GM21717 (cell line): ENCODE measurements around the gene SUGCT.
"Not testable (repeated sequence)": the region's sequence is repeated elsewhere in the genome, so short reads cannot be mapped to it uniquely, and the experiment has no call there.

Experiments used
- ATAC-seq: cut with Tn5 transposase; IDR thresholded peaks from one replicate; pipeline ENCODE4 v1.9.1; 2021; ENCODE audit warnings: mild to moderate bottlenecking, moderate library complexity; ENCODE audit not compliant: unreplicated experiment

SUGCT gene

DNA sequence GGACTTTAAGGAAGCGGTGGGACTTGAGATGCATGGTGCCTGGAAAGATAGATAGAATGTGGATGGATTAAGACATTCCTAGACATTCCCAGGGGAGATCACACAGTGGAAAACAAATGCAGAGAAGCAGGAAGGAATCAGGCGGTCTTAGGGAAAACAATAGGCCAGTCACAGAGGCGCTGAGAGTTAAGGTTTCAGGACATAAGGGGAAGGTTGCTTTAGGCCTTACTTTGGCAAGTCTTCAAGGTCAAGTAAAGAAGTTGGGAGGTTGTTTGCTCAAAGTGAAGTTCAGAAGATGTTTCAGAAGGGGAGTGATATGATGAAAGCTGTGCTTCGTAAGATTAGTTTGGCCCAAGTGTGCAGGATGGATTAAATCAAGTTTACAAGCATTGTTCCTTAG, 109.4 kb downstream of the SUGCT start:
- ATAC-seq = no peak

DNA sequence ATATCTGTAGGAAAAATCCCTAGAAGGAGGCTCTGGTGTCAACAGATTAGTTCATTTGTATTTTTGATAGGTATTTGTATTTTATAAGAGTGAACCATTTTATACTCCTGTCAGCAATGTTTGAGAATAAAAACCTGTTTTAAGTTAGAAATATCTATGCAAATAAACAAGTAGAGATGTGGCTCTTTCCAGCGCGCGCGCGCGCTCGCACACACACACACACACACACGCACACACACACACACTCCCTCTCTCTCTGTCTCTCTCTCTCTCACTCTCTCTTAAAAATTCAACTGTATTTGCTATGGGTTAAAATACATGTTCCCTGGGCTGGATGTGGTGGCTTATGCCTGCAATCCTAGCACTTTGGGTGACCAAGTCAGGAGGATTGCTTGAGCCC, 113.9 kb downstream of the SUGCT start:
- ATAC-seq = no peak

DNA sequence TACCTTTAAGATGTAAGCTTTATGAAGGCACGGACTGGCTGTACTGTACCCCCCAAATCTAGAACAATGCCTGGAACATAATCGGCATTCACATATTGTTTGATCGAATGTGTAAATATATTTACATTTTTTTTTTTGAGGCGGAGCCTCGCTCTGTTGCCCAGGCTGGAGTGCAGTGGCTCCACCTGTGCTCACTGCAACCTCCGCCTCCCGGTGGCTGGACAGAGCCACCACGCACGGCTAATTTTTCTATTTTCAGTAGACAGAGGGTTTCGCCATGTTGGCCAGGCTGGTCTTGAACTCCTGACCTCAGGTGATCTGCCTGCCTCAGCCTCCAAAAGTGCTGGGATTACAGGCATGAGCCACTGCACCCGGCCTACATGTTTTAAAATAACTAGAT, 118.6 kb downstream of the SUGCT start:
- not testable (repeated sequence) for ATAC-seq

DNA sequence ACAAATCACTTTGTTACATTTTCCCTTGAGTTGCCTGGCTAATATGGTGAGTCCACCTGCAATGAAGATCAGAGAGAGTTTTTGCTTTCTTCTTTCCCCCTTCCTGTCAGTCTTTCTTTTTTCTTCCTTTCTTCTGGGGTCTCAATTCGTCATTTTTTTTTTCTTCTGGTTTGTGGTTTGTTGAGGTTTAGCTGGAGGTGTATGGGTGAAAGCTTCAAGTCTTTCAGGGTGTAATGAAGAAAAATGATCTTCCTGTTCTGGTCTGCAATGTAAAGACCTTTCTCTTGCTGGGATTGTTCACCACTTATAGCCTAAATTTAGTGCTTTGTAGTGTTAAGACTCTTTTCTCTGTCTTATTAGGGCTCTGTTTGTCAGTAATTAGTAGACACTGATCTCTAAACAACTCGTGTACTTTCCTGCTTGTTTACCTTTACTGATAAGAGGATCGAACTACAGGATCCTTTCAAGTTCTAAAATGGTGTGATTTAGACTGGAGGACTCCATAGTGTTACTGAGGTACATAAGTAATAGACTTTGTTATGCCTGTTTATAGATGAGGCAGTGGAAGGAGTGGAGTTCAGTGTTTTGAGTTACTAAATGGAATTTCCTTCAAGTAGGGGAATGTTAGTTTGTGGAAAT, 129.1 kb downstream of the SUGCT start:
- no peak for ATAC-seq

DNA sequence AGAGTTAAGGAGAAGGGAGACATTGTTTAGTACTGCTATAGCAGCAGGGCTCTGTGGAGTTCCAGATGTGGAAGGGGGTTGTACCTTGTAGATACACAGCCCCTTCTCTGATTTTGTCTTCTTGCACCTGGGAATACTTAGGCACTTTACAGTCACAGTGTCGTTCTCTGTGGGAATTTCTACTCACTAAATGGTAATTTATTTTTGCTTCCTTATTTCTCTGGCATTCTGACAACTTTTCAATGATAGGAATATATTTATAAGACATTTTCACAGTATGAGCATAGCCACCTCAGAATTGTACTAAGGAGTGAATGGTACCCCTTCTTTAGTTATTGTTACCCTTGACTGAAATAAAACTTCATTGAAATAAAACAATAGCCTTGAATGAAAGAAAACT, 132.8 kb downstream of the SUGCT start:
- ATAC-seq = no peak

DNA sequence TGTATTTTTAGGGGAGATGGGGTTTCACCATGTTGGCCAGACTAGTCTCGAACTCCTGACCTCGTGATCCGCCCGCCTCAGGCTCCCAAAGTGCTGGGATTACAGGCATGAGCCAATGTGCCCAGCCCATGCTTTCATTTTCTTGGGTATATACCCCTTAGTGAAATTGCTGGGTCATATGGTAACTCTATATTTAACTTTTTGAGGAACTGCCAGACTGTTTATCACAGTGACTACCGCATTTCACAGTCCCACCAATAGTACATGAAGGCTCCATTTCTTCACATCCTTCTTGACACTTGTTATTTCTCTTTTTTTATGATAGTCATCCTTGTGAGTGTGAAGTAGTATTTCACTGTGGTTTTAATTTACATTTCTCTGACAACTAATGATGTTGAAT, 134.0 kb downstream of the SUGCT start:
- peak; percentile 81 for ATAC-seq

DNA sequence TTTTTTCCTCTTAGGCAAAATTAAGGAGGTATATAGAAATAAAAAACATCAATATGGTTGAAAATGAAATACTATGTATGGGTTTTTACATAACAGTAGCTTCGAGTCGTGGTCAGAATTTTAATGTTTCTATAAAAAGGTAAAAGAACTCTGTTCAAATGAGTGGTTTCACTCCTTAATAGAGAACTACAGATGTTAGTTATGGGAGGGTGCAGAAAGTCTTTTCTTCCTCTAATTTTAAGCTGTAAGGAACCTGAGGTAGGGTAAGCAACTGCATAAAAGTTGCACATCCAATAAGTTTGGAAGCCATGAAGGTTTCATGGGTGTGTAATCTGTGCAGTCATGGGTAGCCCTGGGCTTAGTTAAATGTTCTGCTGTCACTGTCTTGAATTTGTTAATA, 141.3 kb downstream of the SUGCT start:
- ATAC-seq = no peak

DNA sequence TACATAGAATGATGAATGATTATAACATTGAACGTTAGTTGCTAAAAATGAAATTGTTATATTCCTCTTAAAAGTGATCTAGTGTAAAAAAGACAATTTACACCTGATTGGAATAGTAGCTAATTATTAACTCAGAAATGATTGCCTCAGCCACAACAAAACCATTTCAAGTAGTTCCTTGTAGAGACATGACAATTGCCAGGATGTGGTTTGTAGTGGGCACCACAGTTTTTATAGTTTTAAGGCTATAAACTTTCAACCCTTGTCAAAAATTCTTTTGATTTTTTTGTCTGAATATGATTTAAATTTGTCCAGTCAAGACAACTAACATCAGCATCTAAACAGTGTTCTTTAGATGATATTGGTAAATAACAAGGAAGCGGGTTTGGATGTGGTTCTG, 145.2 kb downstream of the SUGCT start:
- ATAC-seq = no peak

DNA sequence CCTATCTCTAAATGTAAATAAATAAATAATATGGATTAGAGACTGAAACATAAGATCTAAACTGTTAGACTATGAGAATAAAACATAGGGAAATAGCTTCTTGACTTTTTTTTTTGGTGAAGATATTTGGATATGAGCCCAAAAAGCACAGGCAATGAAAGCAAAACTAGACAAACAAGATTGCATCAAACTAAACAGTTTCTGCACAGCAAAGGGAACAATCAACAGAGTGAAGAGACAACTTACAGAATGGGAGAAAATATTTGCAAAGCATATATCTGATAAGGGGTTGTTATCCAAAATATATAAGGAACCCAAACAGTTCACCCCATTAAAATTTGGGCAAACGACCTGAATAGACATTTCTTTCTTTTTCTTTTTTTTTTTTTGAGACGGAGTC, 148.1 kb downstream of the SUGCT start:
- no peak for ATAC-seq

DNA sequence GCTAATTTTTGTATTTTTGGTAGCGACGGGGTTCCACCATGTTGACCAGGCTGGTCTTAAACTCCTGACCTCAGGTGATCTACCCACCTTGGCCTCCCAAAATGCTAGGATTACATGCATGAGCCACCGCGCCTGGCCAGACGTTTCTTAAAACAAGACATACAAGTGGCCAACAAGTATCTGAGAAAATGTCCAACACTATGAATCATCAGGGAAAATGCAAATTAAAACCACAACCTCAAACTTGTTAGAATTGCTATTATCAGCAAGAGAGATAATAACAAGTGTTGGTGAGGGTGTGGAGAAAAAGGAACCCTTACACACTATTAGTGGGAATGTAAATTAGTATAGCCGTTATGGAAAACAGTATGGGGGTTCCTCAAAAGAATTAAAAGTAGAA, 148.6 kb downstream of the SUGCT start:
- ATAC-seq = no peak

DNA sequence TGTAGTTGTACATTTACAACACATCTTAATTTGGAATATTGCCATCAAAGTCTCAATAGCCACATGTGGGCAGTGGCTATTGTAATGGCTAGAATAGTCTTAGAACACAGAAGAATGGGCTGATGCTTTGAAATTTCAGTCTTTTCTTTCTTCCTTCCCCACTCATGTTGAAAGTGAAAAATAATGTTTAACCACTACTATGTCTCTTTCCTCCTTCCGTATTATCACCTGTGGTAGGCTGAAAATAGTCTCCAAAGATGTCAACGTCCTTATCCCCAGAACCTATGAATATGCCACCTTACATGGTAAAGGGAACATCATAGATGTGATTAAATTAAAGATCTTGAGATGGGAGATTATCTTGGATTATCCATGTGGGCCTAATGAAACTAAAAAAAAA, 154.0 kb downstream of the SUGCT start:
- ATAC-seq = peak; percentile 72

DNA sequence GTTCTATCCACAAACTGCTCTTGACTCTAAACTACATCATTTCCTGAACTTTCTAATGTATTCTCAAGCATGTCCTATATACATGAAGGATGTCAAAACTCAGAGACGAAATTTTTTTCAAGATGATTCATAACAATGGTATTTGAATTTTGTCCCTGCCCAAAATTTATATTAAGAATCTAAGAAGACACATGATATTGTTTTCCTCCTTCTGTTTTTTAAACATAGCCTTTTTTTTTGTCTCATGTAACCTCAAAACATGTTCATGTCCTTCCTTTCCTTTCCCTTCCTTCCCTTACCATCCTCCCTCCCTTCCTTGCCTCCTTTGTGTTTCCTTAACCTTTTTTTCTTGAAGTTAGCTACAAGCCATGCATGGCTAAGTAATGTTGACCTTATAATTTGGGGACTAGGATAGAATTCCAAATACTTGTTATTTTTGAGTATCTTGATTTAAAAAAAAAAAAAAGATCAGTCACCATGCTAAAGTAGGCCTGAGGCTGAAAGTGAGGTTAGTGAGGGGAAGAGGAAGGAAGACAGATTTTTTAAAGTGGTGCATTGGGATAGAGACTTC, 163.0 kb downstream of the SUGCT start:
- ATAC-seq = no peak

DNA sequence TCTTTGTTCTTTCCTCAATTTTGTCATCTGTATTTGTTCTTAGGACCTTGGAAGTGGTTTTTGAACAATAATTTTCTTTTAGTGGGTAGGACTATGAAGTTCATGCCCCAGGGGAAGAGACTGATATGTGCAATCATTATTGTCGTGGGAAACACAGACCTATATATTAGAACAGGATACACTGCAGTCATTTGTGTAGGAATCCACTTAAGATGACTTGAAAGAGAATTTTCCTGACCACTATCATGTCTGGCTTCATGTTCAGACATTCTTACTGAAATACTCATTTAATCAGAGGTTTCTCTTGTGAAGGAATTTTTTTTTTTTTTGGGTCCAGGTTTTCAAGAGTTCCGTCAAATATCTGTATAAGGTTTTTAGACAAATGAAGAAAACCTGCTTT, 163.6 kb downstream of the SUGCT start:
- no peak for ATAC-seq

DNA sequence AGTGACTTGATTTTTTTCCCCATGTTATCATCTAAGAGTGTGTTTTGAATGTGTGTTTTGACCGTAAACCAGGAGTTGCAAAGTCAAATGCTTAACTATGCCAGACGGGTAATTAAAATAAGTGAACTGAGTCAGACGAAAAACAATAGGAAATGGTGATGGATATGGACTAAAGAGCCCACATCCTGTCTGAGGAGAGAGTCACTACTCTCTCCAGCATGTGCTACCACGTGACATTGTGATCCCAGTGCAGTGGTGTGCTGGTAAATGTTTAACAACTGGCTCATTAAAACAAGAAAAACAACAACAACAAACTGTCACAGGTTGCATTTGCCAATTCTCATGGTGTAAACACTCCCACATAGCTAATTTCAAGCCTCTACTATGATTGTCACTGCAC, 164.3 kb downstream of the SUGCT start:
- no peak for ATAC-seq

DNA sequence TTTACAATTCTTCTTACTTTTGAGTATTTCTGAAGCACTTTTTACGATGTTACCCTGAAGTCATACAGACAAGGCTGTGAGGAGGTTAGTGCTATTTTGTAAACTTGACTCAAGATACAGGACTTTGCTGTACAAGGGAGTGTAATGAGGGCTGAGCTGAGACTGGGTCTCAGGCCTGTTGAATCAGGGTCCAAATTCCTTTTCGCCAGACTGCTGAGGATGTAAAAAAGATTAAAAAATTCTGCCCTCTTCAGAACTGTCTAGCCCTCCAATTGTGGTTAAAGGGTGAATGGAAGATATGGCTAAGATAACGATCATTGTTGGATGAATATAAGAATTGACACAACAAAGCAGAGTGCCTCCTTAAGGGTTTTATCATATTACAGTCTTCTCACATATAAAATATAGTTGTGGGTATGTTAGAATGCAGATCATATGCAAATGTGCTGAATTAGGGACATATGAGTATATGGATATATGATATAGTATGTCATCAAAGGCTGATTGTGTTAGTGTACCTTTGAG, 165.4 kb downstream of the SUGCT start:
- no peak for ATAC-seq

DNA sequence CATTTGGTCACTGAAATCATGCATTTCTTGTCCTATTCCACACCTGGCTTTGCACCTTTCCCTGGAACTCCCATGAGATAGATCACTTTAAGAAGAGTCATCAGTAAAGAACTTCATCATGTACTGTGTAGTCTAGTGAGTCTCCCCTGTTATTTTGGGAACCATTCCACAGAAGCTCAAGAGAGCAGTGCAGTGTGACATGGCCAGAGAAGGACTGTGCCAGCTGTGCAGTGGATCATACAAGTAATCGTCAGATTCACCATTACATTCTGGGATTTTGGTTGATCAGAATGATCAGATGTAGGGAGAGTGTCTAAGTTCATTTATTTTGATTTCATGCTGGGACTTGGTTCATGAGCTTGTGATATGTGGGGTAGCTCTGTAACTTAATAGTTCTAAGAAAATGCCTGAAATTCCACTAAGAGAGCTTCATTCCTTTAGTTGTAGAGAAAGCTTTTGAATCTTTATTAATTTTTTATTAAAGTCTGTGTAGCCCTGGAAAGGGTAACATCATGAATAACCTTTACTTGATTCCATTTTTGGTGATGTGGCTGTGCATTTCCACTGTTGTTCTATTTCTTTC, 166.8 kb downstream of the SUGCT start:
- ATAC-seq = no peak

DNA sequence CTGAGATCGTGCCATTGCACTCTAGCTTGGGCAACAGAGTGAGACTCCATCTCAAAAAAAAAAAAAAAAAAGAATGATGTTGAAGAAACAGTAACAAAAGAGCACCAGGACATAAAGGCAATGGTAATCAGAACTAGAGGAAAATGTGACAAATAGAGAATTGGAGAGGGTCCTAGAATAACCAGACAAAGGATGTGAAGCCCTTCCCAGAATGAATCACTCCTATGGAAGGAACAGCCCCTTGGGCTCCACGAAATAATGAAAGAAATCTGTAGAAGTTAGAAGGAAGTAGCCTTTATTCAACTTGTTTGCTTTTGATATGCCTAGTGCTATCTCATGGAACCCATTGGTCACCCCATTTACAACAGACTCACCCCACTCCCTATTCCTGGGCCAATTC, 169.2 kb downstream of the SUGCT start:
- ATAC-seq = no peak

DNA sequence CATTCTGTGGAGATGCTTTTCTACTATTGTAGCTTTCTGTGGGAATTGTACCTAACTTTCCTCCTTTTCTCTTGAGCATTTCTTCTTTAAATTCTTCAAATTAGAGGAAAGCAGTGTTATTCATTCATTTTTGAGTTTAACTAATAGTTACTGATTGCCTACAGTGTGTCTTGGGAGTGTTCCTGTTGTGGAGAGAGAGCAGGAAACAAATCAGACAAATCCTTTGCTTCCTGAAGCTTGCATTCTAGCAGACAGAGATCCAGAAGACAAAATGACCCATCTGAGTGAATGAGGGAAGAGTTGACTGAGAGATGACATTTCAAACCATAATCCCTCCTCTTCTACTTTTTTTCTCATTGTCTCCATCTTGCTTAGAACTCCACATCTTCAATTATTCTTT, 170.4 kb downstream of the SUGCT start:
- no peak for ATAC-seq

DNA sequence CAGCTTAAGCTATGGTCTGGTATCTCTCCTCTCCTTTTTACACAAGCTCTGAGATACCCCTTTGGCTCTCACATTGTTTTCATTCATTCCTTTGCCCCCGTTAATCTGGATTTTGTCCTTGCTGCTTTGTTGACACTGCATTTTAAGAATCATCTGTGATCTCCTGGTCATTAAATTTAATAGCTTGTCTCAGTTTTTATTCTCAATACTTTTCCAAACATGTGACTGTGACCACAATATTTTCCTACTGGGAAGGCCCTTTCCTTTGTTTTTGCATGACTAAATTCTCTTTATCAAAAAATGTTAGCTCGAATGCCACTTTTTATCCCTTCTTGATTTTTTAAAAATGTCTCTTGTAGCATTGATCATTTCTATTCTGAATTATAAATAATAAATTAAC, 171.2 kb downstream of the SUGCT start:
- no peak for ATAC-seq

DNA sequence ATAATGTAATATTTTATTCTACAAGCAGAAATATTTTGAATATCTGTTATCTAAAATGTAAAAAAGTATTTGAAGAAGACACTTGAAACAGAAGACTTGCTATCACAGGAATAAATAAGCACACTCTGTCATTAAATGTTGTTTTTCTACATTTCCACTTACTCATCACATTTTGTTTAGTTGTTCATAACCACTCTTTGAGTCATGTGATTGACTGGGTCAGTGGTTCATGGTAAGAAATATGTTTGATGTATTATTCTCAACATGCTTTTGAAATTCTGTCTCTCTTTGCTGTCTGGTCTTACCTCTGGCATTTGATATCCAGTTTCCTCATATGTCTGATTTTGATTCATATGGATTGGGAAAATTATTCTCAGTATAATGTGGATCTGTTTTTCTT, 171.8 kb downstream of the SUGCT start:
- no peak for ATAC-seq

DNA sequence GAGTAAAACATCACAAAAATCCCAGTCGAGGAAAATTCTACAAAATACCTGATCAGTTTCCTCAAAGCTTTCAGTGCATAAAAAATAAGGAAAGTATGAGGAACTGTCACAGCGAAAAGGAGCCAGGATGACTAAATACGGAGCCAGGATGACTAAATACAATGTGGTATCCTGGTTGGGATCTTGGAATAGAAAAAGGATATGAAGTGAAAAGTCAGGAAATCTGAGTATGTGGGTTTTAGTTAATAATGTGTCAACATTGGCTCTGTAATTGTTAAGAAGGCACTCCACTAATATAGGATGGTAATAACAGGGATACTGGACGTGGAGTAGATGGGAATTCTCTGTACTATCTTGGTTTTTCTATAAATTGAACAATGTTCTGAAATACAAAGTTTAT, 175.5 kb downstream of the SUGCT start:
- ATAC-seq = no peak

DNA sequence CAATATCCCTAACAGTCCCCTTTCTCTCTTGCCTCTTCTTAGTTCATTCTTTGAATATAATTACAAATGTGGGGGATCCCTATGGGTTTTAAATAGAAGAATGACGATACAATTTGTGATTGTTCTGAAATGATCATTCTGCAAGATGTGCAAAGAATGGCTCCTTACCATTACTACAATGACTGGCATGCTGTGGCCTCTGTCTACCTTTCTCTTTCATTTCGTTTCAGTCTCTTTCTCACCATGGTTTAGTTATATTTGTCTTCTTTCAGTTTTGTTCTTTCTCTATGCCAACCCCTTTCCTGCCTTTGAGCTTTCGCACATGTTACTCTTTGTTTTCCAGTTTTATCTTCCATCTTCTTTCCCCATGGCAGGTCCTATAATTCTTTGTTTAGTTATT, 176.5 kb downstream of the SUGCT start:
- ATAC-seq = peak; percentile 100

DNA sequence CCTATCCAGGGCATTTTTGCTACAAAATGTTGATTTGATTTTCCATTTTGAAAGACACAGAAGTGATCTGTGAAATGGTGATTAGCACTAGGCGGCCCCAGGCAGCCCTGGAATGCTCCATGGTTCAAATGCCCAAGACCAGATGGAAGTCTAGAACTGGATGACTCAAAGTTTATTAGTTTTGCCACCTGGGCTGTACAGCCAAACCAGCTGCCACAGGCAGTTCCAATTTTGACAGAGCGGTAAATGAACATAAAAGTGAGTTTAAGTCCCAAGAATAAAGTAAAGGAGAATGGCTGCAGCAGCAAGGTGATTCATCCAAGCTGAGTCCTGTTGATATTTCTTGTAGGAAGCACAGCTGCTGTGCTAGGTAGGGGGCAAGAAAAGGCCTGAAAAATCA, 180.5 kb downstream of the SUGCT start:
- no peak for ATAC-seq
